ENCODE measurements around the gene TRIM66.

The TRIM66 gene

DNA sequence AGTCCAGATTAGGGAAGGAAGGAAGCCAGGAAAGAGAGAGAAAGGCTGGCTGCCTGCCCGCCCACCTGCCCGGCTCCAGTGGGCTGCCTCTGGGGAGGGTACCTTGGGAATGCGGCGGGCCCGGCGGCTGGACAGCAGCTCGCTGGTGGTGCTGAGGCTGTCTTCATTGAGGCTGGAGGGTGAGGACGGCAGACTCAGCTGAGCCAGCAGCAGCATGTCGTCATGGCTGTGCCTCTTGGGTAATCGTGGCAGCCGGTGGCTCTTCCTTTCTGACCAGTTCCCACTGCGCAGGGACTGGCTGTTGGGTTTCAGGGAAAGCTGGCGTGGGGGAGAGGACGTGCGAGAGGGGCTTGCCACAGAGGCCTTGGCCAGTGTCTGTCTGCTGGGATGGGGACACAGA, 33.0 kb upstream of the TRIM66 start:
- no peak for DNase-seq

DNA sequence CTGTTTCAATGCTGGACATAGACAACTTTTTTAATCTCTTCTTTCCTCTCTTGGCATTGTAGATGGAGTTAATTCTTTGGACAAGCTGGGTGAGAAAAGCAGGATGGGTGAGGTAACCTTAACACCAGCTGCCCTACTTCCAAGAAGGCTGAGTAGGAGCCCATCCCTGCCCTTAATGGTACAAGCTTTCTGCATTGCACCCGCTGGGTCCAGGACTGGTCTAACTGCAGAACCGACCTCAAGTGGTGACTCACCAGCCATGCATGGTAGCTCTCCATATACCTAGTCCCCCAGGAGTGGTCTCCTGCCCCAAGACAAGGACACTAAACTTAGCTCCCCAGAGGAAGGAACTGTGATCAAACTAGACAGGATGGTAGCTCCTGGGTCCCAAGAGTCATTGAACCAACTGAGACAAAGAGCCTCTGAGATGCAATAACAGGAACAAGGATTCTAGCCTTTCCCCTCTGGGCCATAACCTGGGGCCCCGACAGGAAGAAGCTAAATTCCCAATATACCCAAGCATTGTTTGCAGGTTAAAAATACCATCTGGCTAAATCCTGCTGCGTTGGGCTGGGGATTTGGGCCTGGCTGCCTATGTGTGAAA, 32.3 kb upstream of the TRIM66 start:
- no peak for DNase-seq

DNA sequence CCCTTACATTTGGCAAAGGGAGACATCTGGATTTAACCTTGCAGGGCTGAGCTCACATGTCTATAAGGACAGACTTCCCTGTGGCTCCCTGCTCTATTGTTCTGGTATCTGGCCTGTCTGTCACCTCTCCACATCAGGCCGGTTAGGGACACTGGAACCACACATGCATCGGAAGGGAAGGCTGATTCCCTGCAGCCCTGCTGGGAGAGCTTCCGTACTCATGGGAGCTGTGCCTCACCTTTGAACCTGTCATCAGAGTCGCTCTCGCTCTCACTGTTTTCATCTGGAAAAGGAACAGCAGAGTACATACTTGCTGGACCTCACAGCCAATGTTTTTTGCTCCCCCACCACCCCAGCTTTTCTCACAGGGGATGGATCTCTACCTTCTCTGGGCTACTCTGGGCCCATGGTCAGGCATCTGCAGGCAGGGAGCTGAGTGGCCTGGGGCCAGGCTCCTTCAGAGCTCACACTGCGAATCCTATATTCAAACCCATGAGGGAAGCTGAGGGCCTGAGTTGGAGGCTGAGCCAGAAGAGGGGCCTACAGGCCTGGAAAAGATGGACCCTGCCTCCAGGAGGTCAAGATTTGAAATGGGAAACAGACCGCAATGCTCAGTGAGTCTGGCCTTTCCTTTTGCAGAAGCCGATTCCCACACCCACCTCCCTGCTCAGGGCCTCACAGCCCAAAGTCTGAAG, 31.4 kb upstream of the TRIM66 start:
- DNase-seq, result no peak

DNA sequence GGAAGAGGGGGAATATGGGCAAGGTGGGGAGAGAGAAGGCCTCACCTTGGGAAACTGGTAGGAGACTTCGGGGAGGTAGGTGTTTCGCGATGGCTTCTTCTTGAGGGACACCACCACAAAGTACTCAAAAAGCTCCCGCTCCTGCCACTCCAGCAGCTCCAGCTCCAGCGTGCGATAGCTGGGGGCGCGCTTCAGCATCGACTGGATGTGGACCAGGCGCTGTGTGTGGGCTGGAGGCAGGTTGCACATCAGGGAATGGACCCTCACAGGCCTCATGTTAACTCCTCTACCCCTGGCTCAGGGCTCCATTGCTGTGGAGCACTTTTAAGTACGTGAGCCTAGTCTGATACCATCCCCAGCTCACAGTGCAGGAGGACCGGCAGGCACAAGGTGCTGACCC, 30.0 kb upstream of the TRIM66 start:
- DNase-seq, result no peak

DNA sequence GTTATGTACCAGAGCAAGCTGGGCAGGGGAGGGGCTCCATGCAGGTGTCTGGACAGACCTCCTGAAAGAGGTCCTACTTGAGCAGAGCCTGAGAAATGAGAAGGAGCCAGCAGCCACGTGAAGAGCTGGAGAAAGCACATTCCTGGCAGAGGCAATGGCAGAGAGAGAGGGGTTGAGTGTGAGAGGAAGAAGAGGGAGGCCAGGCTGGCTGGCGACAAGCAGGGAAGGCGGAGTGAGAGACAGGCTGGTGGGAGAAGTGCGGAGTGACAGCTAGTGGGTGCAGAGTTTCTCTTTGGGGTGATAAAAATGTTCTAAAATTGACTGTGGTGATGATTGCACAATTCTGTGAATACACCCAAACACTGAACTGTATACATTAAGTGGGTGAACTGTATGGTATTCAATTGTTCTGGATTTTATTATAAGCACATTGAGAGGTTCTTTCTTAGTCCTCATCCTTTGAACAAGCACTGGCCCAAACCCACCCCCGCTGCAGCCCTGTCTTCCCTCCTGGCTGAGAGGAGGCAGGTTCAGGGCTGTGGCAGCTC, 29.5 kb upstream of the TRIM66 start:
- DNase-seq, result peak in 4 of 56 donors; percentile 6 to 22 (median 16)

DNA sequence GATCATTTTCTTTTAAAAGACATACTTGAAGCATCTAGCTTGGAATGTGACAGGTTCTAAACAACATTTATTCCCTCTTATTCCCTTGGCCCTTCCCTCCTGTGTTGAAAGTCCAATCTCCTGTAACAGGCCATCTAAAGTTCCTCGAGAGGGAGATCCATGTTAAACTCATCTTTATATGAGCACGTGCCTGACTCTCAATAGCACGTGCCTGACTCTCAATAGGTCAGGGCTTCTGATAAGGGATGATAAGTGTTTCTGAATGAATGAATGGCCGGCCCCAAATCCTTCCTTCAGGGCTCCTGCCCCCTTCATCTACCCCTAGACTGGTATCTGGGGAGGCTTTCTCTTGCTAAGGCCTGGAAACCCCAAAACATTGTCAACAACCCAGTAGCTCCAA, 27.3 kb upstream of the TRIM66 start:
- DNase-seq, result no peak

DNA sequence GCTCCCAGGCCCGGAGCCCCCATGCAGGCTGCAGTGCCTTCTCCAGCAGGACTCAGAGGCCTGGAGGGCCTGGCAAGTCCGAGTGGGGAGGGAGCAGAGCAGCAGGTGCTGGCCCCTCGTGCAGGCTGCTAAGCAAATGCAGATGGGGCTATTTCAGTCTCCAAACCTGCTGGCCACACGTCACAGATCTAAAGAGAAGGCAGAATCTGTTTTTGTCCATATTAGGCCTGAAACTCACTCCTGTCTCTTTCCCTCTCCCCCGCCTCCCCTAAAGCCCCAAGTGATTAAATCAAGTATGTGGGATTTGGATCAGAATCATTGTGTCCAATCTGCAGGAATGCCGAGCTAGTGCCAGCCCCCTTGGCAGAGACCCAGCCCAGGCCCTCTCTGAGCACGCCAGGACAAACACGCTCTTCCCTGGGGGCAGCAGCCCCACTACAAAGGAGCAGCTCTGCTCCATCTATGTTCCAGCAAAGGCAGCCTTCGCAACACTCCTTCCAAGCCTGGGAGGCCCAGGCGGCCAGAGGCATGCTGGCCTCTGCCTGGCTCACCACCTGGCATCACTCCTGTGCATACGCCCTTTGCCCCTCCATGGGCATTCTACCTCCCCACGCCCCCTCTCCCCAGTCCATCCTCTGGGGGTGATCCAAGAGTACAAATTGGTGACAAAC, 26.7 kb upstream of the TRIM66 start:
- peak in 21 of 56 donors; percentile 10 to 69 (median 41) for DNase-seq

DNA sequence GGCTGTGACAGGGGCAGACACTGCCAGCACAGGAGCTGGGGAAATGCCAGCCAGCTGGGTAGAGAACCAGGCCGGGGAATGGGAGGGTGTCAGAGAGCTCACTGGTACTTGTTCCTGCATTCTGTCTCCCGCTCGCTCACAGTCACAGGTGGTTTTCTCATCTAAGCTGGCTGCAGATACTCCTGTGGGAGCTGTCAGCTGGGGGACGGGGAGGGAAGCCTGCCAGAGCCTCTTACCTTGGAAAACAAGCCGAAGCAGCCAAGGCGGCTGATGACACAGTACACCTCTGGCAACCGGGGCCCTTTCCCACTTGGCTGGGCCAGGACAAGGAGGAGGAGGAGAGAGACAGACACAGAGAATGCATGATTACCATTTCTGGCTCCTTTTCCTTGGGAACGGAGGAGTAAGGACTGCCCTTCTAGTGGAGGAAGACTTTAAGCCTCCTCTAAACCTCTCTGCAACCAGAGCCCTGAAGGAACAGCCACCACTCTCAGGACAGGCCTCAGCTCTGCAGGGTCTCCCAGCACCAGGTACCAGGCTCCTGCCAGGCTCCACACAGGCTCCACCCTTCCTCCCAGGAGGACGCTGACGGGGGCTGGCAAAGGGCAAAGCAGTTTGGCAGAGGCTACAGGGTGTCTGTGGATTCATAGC, 25.2 kb upstream of the TRIM66 start:
- DNase-seq, result peak in 17 of 56 donors; percentile 12 to 49 (median 25)

DNA sequence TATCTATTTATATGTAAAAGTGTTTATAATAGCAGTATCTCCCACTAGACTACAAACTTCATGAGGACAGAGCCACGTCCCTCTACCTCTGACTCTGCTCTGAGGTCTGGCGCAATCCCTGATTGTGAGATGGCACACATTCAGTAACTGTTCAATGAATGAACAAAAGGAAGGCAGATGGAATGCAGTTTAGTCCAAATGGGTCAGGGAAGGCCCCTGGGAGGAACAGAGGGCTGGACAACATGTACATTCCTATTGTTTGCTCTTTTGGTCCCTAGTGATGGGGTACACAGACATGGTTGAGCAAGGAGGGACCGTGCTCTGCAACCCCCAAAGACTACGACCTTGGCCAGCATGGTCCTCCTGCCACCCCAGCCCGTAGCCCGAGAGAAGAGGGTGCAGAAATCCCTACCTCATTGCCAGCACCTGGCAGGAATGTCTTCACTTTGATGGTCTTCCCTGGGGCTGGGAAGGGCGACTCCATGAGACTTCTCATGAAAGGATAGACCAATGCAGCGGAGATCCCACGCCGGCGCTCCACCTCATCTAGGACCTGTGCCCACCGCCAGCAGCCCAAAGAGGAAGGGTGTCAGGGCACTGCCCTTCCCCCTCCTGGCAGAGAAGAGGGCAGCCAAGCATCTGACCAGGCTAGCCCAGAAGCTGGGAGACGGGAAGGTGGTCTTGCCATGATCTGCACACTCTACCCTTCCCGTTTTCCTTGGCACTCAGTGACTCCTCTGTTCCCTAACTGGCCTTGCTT, 24.4 kb upstream of the TRIM66 start:
- DNase-seq, result no peak

DNA sequence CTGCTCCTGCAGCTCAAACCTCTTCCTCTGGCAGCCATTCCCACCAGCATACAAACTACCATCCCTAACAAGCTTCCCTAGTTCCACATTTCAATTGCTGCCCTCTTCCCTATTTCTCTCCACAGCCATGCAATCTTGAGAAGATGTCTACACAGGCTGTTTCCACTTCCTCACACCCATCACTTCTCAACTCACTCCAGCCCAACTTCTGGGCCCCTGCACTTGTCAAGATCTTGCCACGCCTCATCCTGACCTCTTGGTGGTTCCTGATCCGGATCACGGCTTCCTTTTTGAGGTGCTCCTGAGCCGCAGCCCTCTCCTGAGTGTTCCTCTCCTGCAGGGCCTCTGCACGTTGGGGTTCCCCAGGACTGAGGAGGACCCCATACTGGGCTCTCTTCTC, 22.7 kb upstream of the TRIM66 start:
- no peak for DNase-seq

DNA sequence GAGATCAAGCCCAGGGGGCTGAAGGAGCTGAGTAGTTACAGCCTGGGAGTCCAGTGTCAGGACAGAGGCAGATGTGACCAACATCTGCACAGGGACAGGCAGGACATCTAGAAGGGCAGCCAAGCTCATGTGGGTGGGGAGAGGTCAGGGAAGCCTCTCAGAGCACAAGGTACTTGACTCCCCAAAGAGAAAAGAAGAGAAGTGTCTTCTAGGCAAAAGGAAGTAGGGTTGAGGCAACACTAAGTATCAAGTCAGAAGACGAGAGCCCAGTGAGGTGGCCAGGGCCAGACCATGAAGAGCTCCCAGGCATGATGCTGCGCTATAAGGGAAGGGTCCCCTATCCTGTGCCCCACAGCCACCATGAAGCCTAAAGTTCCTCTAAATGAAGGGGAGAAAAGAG, 21.7 kb upstream of the TRIM66 start:
- DNase-seq, result no peak

DNA sequence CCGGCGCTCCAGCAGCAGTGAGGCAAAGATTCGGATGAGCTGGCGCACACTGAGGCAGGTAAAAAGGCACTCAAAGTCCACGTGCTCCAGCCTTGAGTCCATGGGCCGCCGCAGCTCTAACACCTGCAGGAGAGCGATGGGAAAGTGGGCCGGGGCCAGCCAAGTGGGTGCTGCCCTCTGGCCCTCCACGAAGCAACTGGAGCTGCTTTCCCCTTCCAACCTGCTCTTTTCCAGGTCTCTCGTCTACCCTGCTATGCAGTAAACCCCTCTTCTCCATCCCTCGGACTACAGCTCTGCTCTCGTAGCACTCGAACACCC, 20.1 kb upstream of the TRIM66 start:
- no peak for DNase-seq

DNA sequence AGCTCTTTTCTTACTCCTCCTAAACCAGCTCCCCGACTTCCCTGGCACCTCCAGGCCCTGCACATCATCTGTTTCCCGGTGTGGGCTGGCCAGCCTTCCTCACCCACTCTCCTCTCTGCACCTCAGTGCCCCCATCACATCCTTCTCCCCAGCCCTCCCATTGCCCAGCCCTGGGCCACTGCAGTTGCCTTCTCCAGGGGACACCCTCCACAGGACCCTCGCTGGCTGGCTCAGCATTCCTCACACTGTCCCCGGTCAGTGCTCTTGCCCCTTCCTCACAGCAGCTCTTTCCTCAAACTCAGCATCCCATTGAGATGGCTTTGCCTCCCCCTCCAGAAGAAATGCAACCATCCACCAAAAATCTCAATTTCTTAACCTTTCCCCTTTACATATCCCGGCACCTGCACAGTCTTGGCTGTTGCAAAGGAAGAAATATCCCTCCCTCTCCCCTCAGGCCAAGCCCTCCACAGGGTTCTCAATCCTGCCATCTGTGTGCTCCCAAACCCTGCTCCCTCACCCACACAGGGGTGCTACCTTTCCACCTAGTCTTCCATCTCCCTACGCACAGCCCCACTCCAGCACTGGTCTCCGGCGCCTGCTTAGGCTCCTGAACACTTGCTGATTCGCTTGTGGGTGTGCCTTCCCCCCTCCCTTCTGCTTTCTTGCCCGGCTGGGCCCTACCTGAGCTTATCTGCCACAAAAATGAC, 19.6 kb upstream of the TRIM66 start:
- no peak for DNase-seq

DNA sequence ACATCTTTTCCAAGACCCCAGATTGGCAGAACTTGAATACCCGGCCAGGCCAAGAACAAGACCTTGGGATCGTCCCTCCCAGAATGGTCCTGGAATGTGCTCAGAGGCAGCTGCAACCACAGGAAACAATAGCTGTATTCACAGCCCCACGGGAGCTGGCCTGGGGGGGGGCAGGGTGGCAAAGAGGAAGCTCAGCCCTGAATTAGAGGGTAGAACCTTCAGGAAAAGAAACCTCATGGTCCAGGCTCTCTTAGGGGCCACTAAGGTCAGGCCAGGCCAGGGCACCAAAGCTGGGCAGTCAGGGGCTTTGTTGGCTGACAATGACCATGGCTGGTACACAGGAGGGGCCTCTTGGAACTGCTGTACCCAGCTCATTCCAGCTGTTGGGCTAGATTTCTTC, 17.4 kb upstream of the TRIM66 start:
- peak in 45 of 56 donors; percentile 17 to 80 (median 55) for DNase-seq

DNA sequence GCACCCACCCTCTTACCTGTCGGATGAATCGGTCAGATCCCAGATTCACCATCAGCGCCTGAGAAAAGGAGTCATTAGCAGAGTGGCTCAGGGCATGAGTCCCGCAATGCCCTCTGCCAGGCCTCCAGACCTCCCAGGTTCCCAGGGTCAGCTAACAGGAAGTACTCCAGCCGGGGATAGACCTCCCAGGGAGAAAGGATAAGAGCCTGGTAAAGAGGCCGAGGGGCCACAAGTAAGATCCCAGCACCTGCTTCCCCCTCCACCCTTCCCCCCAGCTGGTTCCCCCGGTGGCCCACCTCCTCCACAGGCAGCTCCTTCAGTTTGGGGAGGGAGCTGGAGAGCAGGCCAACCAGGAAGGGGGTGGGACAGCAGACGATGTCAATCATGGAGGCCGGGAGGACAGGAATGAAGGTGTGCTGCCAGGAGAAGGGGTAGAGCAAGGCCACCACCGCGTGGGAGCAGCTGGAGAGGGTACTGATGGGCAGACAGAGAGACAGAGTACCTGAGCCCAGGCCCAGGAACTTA, 16.5 kb upstream of the TRIM66 start:
- no peak for DNase-seq

DNA sequence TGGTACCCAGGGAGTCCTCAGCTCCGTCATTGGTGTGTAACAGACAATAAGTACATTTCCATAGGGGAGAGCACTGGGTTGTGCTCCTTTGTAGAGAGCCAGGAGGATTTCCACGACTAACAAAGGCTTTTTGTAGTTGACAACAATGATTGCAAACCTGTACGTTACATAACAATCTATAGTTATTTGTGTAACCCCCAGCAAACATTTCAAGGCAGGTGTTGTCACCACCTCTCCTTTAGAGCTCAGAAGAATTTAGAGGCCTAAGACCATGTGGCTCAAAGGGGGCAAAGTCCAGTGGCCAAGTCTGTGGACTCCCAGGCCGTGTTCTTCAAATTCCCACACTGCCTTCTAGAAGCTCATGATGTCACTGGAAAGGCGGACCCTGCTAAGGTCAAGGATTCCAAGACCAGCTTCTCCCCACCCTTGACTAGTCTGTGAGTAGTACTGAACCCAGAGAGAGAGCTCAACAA, 15.9 kb upstream of the TRIM66 start:
- no peak for DNase-seq

DNA sequence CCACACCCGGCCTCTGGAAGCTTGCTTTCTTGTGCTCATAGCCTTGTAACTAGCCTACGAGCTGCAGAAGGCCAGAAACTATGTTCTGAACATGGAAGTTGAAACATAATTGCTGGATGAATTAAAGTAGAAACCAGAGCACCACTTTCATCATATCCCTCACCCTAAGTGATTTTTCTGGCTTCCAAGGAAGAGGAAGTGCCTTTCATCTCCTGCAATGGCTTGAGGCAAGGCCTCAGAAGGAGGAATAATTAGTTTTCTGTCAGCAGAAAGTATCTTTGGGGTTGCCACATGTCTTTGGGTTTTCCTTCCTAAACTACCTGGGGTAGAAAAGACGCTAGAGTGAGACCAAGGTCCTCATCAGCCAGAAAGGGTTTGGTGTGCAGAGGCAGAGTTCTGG, 14.6 kb upstream of the TRIM66 start:
- no peak for DNase-seq

DNA sequence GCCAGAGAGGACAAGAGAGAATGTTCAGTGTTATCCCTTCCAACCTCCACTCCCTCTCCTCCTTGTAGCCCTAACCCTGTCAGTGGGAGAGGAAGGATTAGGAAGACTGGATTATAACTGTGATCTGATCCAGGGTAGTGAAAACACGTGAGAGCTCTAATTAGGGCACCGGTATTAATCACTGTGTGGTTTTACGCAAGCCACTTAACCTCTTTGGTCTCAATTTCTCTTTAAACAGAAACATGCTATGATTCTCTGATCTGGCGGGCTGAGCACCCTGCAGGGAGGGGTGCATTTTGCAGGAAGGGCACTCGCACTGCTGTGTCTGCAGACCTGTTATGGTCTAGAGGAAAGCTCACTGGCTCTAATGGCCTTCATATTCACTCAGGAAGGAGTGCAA, 11.7 kb upstream of the TRIM66 start:
- no peak for DNase-seq

DNA sequence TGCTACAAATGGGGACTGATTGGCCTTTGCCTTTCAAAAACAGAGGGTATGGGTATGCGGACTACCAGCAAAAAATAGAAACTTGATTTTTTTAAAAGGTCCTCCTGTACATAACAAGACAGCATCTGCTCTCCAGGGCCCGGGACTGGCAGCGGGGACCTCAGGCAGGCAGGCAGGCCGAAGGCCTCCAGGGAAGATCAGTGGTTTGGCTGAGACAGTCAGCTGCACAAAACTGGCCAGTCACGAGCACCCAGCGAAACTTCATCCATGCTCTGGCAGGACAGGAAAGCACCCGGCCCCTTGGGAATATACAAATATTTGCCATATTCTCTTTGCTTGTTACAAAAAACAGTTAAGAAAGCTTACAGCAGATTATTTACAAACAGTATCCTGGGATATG, 11.1 kb upstream of the TRIM66 start:
- DNase-seq, result no peak

DNA sequence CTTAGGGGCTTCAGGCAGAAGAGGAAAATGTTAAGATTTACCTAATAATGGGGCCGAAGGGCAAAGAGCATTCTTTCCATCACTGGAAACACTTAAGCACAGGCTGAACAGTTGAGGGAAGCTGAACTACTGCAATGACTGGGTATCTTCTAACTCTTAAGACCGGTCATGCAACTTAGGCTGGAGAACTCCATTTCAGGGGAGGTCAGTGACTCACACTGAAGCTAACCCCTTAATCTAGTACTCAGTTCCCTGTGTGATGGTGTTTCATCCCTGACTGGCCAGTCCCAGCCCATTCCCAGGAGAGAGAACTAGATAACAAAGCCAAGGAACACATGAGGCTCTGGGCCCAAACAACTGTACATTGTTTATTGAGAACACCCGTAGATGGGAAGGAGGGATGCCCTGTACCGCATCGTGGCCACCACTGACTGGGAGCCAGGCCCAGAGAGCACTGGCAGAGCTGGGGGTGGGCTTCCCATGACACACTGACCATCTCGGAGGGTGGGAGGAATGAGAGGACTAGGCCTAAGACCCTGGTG, 10.6 kb upstream of the TRIM66 start:
- DNase-seq, result no peak
